Measurements from ENCODE around the gene GBE1.

GRCh38 chr3:81788044-81788443 lies 26.6 kb upstream of the GBE1 start:
- TF ChIP-seq YY1 (IDR thresholded peaks at IDR 0.05; ENCODE audit: insufficient read depth, insufficient read length) (no peak), ZNF274 (IDR thresholded peaks at IDR 0.05; ENCODE audit: low read depth, low read length) (no peak), SUZ12 (IDR thresholded peaks at IDR 0.05; ENCODE audit: extremely low read depth, insufficient read depth, insufficient read length) (no peak)
